ENCODE measurements around the gene NCEH1. TPM values are rescaled to one million over a fixed set of nuclear protein-coding genes. Genes with fewer than 3 reads are reported as not detected.

The NCEH1 gene
- total and polyA plus RNA-seq, 2 of the 13 experiments (the other 11 are each of a cell fraction or from before 2014, with no cell fraction given), result 12.9 to 21.4 TPM

GRCh38 chr3:172710664-172711453, at the start of gene NCEH1 (continued):
- peak; percentile 45 for TF ChIP-seq RBM39 (IDR thresholded peaks at IDR 0.05; ENCODE audit: low read depth, low read length, poor library complexity, severe bottlenecking)
- 0 out of 2 replicates have a peak, but pooled peaks have one; percentile 73 for TF ChIP-seq ZNF776 (CRISPR knock-in tag; IDR thresholded peaks at IDR 0.05)
- TF ChIP-seq ZNF792 (CRISPR knock-in tag; IDR thresholded peaks at IDR 0.05), result peak; percentile 54; the same call in 1 of the 2 replicates
- 0 out of 2 replicates have a peak, but pooled peaks have one; percentile 73 for TF ChIP-seq EED (CRISPR knock-in tag; IDR thresholded peaks at IDR 0.05)
- TF ChIP-seq, protein P1, sequence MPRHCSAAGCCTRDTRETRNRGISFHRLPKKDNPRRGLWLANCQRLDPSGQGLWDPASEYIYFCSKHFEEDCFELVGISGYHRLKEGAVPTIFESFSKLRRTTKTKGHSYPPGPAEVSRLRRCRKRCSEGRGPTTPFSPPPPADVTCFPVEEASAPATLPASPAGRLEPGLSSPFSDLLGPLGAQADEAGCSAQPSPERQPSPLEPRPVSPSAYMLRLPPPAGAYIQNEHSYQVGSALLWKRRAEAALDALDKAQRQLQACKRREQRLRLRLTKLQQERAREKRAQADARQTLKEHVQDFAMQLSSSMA (CRISPR knock-in tag; IDR thresholded peaks at IDR 0.05), result peak; percentile 98
- peak; percentile 77 for TF ChIP-seq MXD3 (CRISPR knock-in tag; IDR thresholded peaks at IDR 0.05)
- TF ChIP-seq KAT8 (CRISPR knock-in tag; IDR thresholded peaks at IDR 0.05), result peak; percentile 86
- 0 out of 2 replicates have a peak, but pooled peaks have one; percentile 5 for TF ChIP-seq ZNF629 (CRISPR knock-in tag; conservative IDR thresholded peaks at IDR 0.05)
- TF ChIP-seq AKAP8 (CRISPR knock-in tag; IDR thresholded peaks at IDR 0.05), result no peak
- peak; percentile 71; the same call in 1 of the 2 replicates for TF ChIP-seq ZNF337 (CRISPR knock-in tag; IDR thresholded peaks at IDR 0.05; ENCODE audit: borderline replicate concordance, low read depth)
- TF ChIP-seq ZNF407 (CRISPR knock-in tag; IDR thresholded peaks at IDR 0.05; ENCODE audit: not compliant biosample characterization), result peak; percentile 64
- 0 out of 2 replicates have a peak, but pooled peaks have one; percentile 36 for TF ChIP-seq ZNF564 (CRISPR knock-in tag; IDR thresholded peaks at IDR 0.05)
- TF ChIP-seq, protein P2, sequence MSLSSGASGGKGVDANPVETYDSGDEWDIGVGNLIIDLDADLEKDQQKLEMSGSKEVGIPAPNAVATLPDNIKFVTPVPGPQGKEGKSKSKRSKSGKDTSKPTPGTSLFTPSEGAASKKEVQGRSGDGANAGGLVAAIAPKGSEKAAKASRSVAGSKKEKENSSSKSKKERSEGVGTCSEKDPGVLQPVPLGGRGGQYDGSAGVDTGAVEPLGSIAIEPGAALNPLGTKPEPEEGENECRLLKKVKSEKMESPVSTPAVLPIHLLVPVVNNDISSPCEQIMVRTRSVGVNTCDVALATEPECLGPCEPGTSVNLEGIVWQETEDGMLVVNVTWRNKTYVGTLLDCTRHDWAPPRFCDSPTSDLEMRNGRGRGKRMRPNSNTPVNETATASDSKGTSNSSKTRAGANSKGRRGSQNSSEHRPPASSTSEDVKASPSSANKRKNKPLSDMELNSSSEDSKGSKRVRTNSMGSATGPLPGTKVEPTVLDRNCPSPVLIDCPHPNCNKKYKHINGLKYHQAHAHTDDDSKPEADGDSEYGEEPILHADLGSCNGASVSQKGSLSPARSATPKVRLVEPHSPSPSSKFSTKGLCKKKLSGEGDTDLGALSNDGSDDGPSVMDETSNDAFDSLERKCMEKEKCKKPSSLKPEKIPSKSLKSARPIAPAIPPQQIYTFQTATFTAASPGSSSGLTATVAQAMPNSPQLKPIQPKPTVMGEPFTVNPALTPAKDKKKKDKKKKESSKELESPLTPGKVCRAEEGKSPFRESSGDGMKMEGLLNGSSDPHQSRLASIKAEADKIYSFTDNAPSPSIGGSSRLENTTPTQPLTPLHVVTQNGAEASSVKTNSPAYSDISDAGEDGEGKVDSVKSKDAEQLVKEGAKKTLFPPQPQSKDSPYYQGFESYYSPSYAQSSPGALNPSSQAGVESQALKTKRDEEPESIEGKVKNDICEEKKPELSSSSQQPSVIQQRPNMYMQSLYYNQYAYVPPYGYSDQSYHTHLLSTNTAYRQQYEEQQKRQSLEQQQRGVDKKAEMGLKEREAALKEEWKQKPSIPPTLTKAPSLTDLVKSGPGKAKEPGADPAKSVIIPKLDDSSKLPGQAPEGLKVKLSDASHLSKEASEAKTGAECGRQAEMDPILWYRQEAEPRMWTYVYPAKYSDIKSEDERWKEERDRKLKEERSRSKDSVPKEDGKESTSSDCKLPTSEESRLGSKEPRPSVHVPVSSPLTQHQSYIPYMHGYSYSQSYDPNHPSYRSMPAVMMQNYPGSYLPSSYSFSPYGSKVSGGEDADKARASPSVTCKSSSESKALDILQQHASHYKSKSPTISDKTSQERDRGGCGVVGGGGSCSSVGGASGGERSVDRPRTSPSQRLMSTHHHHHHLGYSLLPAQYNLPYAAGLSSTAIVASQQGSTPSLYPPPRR (CRISPR knock-in tag; IDR thresholded peaks at IDR 0.05; ENCODE audit: borderline replicate concordance), result no peak; the same call in 1 of the 2 replicates
- peak; percentile 83 for TF ChIP-seq ZNF44 (CRISPR knock-in tag; IDR thresholded peaks at IDR 0.05)
